GM19193 (cell line): Measurements from ENCODE around the gene ARHGAP12.
A peak's percentile ranks its signal among the peaks of the same experiment; 100 is the strongest.

Experiments
- POLR2A ChIP-seq: IDR thresholded peaks from 4 replicates; pipeline ENCODE4 v1.6.1; 2011; ENCODE audit not compliant: insufficient read depth, insufficient read length; ENCODE audit errors: extremely low read depth

Gene ARHGAP12

GRCh38 chr10:31935678-31936077 lies 7.0 kb upstream of the ARHGAP12 start:
- no peak for TF ChIP-seq POLR2A

- TF ChIP-seq POLR2A, result no peak
Observed at GRCh38 chr10:31932838-31933237, 4.2 kb upstream of the ARHGAP12 start.

DNA sequence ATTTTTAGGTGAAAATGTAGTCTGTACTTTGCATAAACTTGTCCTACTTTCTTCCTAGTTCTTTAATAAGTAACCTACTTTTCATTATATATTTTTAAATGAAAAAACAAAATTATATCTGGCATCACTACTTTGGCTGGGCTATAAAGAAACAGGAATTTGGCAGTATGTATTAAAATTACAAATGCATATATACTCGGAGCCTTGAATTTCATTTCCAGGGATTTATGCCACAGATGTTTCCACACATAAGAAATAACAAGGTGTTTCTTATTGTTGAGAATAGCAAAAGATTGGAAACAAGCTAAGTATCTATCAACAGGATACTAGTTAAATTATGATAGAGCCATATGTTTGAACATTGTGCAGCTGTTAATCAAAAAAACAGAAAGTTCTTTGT lies 2.2 kb upstream of the ARHGAP12 start:
- TF ChIP-seq POLR2A, result no peak

- TF ChIP-seq POLR2A, result no peak
Observed at GRCh38 chr10:31930023-31930751, 1.6 kb upstream of the ARHGAP12 start.

- peak; percentile 8 for TF ChIP-seq POLR2A
Observed at GRCh38 chr10:31929261-31930022, 811 bp upstream of the ARHGAP12 start.

DNA sequence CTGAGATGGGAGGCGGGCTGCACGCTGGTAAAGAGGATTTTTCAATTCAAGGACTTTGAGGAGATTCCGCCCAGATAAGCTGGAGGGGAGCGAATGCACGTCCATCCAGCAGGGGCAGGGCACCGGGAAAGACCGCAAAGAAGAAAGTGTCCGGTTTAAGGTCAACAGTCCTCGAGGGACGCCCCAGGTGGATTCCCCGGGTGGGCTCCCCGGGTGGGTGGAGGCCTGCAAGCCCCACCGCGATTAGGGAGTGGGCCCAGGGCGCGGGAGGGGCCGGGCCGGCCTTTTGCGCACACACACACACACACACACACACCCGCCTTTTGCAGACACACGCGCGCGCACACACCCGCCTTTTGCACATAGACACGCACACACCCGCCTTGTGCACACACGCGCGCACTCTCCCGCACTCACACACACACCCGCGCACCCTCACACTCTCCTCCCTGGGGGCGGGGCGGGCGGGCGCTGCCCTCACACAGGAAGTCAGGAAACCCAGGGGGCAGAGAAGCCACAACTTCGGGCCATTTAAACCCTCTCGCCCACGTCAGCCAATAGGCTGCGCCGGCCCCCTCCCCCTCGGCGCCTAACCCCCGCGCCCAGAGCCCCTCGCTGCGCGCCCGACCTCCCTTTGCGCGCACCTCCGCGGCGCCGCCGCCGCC lies 615 bp downstream of the ARHGAP12 start:
- TF ChIP-seq POLR2A, result no peak

DNA sequence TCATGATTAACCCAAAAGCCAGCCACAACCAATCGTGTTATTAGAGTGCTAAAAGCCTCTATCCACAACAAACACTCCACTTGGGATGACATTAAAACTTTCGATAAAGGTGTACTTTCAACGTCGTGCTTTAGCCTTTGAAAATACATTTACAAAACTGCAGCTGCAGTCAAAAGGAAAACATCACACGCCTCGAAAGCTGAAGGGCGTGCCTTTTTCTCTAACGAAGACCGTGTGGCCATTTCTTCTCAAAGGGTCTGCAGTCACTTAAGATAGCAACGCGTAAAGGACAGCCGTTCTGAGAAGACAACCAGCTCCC lies 1.1 kb downstream of the ARHGAP12 start:
- no peak for TF ChIP-seq POLR2A

DNA sequence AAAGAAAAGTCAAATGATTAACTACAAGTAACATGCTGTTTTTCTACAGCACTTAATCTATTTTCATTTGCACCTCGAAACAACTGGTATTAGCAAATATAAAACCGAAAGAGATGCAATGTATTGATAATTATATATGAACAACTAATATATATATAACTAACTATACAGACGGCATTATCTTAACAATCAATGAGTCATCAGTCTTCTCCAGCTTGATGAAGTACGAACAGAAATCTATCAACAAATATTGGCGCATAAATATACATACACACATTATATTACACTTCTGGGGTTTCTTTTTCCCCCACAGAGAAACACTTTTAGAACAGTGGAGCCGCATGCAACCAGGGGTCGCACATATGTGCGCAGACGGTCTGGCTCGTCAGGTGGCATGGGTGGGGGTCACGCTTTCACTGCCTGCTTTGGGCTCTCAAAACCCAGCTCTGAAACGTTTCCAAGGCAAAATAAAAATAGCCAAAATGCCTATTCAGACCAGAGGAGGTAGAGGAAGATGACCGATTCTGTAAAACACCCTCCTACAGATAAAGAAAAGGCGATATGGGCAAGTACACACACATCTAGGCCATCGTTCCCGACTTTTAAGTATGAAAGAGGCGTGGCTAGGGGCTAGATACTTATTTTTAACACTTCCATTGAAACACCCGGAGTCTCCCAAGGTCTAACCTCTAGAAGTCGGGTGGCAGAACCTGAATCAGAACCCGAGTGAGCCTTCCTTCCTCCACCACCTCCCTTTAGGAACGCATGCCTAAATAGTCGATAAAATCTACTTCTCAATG lies 1.7 kb downstream of the ARHGAP12 start:
- TF ChIP-seq POLR2A, result no peak

DNA sequence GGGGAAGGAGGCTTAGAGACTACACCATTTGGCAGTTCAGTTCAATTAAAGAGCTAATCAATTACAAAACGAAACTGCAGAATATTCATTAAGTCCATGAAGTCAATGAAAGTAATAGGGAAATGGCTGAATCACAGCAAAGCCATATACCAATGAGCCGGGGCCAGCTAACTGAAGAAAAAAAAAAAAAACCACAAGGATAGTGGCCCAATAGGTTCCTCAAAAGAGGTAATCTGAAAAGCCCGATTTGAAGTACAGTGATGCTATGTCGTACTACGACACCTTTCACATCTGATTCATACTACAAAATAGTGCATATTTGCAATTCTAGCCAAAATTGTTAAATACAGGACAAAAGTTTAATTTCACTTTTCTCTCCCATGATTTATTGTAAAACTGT lies 2.5 kb downstream of the ARHGAP12 start:
- no peak for TF ChIP-seq POLR2A

DNA sequence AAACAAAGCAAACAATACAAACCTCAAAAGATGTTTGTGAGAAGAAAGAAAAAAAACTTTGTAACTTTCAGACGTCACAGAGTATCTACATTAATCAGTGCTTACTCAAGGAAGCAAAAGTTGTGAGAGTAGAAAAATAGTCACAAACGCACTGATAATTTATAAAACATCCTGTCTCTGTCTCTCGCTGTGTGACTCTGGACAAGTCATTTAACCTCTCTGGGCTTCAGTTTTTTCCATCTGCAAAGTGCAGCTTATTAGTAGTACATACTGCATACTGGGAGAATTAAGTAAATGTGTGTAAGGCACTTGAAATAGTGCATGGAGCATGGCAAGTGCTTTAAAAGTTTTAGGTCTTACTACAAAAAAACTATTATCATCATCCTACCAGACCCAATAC lies 3.8 kb downstream of the ARHGAP12 start:
- TF ChIP-seq POLR2A, result no peak

GRCh38 chr10:31923389-31923788 lies 5.2 kb downstream of the ARHGAP12 start:
- TF ChIP-seq POLR2A, result no peak

GRCh38 chr10:31921031-31921430 lies 7.6 kb downstream of the ARHGAP12 start:
- no peak for TF ChIP-seq POLR2A

GRCh38 chr10:31920538-31920937 lies 8.1 kb downstream of the ARHGAP12 start:
- no peak for TF ChIP-seq POLR2A

DNA sequence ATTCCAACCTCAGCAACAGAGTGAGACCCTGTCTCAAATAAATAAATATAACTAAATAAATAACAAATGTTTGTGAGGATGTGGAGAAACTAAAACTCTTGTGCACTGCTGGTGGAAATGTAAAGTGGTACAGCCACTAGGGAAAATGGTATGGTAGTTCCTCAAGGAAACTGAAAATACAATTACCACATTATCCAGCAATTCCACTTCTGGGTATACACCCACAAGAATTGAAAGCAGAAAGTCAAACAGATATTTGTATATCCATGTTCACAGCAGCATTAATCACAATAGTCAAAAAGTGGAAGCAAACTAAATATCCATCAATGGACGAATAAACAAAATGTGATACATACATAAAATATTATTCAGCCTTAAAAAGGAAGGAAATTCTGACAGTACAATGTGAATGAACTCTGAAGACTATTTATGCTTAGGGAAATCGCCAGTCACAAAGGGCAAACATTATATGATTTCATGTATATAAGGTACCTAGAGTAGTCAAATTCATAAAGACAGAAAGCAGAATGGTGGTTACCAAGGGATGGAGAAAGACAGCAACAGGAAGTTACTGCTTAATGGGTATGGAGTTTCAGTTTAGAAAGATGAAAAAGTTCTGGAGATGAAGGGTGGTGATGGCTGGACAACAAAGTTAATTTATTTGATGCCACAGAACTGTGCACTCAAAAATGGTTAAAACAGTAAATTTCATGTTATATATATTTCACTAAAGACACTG lies 9.8 kb downstream of the ARHGAP12 start:
- no peak for TF ChIP-seq POLR2A
